Measurements from ENCODE around the gene WSCD1. TPM values are rescaled to one million over a fixed set of nuclear protein-coding genes. Genes with fewer than 3 reads are reported as not detected.

WSCD1 gene
- total RNA-seq, 2 experiments from 2014 or later: 0.05 TPM; not detected in 1

DNA sequence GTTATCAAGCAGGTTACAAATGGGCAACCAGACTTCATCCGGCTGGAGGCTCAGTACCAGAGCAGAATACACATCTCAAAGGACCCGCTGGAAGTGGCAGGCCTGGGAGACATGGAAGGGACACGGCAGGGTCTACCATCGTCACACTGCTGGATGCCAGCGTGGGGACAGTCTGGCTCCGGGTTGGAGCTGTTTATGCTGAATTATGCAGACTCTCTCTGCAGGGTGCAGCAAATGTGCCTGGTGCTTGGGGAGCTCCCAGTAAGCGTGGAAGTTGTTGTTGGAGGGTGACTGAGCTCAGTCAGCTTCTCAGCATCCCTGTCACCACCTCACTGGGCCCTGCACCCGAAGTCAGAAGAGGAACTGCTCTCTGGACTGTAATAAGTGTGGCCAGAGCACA, 12.2 kb downstream of the WSCD1 start:
- CTCF ChIA-PET: no interaction called here
- no peaks in the 10 kb centered on the region for H3K36me3 Mint-ChIP-seq (ENCODE audit: low read depth)

DNA sequence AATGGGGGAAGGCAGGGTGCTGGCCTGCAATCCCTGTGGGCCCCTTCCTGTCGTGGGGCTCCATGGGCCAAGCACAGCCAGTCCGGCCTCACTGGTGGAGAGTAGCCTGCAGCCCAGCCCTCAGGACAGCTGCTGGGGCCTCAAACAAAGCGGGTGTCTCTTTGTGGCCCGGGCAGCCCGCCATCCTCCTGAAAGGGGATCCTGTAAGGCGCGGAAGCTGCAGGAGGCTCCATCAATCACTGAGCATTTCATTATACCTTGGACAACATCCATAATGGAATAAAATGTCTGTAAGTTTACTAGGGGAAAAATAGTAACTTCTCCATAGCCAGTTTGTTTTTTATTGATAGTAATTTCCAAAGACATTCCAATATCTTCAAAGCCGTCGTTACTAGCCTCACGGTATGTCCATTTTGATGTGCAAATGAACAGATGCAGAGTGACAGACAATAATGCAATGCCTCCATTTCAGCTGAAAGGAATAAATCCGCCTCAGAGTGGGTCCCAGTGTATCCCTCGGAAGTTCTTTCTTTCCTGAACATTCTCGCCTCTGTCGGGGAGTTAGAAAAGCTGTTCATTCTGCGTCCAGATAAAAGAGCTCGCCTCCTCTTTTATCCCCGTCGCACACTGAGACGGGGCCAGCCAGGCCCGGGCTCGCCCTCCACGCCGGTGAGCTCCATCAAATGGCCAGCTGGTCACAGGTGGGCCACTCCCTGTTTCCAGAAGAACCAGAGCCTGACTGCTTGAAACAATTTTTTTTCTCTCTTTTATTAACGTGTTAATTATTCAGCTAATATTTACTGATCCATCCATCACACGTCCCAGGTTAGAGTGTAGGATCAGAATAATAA, 14.4 kb downstream of the WSCD1 start:
- no peak overlapping the region for H3K4me3 Mint-ChIP-seq
- POLR2A ChIA-PET: no interaction called here
- H3K27ac Mint-ChIP-seq: no peak overlapping the region
- DNase-seq (no peak), ATAC-seq (no peak)
- H3K9me3 Mint-ChIP-seq: no peaks in the 10 kb centered on the region
- no peaks in the 10 kb centered on the region for H3K4me1 Mint-ChIP-seq (ENCODE audit: low read depth)
- intact Hi-C loops (cut with micrococcal nuclease): no loop called here
- H3K36me3 Mint-ChIP-seq (ENCODE audit: low read depth): no peaks in the 10 kb centered on the region
- TF ChIP-seq, protein P1, sequence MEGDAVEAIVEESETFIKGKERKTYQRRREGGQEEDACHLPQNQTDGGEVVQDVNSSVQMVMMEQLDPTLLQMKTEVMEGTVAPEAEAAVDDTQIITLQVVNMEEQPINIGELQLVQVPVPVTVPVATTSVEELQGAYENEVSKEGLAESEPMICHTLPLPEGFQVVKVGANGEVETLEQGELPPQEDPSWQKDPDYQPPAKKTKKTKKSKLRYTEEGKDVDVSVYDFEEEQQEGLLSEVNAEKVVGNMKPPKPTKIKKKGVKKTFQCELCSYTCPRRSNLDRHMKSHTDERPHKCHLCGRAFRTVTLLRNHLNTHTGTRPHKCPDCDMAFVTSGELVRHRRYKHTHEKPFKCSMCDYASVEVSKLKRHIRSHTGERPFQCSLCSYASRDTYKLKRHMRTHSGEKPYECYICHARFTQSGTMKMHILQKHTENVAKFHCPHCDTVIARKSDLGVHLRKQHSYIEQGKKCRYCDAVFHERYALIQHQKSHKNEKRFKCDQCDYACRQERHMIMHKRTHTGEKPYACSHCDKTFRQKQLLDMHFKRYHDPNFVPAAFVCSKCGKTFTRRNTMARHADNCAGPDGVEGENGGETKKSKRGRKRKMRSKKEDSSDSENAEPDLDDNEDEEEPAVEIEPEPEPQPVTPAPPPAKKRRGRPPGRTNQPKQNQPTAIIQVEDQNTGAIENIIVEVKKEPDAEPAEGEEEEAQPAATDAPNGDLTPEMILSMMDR (IDR thresholded peaks at IDR 0.05): no peak
- no peaks in the 10 kb centered on the region for H3K27me3 Mint-ChIP-seq
- CTCF ChIA-PET: no interaction called here

More for the DNA sequence above, 12.2 kb downstream of the WSCD1 start:
- TF ChIP-seq, protein P1 (IDR thresholded peaks at IDR 0.05): no peak
- H3K4me3 Mint-ChIP-seq: no peak overlapping the region
- no peaks in the 10 kb centered on the region for H3K9me3 Mint-ChIP-seq
- H3K4me1 Mint-ChIP-seq (ENCODE audit: low read depth): no peaks in the 10 kb centered on the region
- no peak overlapping the region for H3K27ac Mint-ChIP-seq
- POLR2A ChIA-PET: no interaction called here
- H3K27me3 Mint-ChIP-seq: no peaks in the 10 kb centered on the region
- intact Hi-C loops (cut with micrococcal nuclease): no loop called here
- DNase-seq (no peak), ATAC-seq (no peak)

DNA sequence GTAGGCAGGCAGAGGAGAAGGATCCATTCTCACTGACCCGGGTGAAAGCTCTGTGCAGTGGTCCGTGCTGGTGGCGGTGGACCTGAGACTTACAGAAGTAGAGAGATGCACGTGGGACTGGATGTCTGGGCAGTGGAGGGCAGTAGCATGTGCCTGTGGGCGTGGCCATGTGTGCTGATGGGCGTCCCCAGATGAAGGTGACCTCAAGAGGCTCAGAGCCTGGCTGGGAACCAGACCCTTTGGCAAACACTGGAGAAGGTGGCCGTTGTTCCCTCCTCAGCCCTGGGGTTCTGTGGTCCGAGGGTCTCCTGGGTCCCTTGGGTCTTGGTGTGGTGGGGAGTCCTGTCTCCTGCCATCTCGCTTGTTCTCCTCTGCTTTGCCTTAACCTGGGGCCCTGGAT, 15.6 kb downstream of the WSCD1 start:
- Mint-ChIP-seq H3K9me3 (no peaks in the 10 kb centered on the region), H3K4me3 (no peak overlapping the region), H3K27me3 (no peaks in the 10 kb centered on the region), H3K36me3 (ENCODE audit: low read depth) (no peaks in the 10 kb centered on the region), H3K4me1 (ENCODE audit: low read depth) (no peaks in the 10 kb centered on the region), H3K27ac (no peak overlapping the region)
- POLR2A ChIA-PET: no interaction called here
- intact Hi-C loops (cut with micrococcal nuclease): no loop called here
- TF ChIP-seq, protein P1 (IDR thresholded peaks at IDR 0.05): no peak
- DNase-seq (no peak), ATAC-seq (no peak)
- CTCF ChIA-PET: no interaction called here

DNA sequence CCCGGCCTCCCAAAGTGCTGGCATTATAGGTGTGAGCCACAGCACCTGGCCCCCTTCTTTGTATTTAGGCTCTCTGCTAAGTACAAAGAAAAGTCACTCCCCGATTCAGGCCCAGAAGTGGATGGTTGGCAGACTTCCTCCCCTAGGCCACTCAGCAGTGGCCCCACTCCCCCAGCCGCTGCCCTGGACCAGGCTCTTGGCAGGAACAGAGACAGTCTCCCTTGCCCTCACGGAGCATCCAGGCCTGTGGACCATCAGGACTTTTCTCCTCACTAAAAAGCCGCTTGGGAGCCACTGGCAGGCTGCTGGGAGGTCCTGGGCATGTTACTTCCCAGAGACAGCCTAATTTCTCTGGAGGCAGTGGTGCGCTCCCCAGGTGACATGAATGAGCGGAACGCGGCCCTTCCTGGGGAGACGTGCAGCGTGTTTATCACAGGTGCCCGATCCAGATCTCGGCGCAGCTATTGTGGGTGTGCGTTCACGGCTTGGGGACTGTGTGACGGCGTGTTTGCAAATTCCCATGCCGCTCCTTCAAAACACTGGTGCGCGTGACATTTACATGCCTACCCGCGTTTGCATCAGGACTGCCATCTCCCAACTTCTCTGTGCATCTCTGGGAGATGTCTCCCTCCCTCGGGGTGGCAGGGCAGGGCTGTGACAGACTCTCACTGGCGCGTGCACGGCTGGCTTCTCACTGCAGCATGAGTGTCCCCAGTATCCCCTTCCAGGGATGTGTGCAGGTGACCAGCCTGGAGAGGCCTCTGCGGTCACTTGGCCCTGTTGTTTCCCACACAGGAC, 16.6 kb downstream of the WSCD1 start:
- ChIA-PET POLR2A (no interaction called here), CTCF (no interaction called here)
- Mint-ChIP-seq H3K36me3 (ENCODE audit: low read depth) (no peaks in the 10 kb centered on the region), H3K27ac (no peak overlapping the region), H3K4me3 (no peak overlapping the region), H3K27me3 (no peaks in the 10 kb centered on the region), H3K4me1 (ENCODE audit: low read depth) (no peaks in the 10 kb centered on the region), H3K9me3 (no peaks in the 10 kb centered on the region)
- no peak for ATAC-seq
- TF ChIP-seq, protein P1 (IDR thresholded peaks at IDR 0.05): no peak
- intact Hi-C loops (cut with micrococcal nuclease): no loop called here
- no peak for DNase-seq

DNA sequence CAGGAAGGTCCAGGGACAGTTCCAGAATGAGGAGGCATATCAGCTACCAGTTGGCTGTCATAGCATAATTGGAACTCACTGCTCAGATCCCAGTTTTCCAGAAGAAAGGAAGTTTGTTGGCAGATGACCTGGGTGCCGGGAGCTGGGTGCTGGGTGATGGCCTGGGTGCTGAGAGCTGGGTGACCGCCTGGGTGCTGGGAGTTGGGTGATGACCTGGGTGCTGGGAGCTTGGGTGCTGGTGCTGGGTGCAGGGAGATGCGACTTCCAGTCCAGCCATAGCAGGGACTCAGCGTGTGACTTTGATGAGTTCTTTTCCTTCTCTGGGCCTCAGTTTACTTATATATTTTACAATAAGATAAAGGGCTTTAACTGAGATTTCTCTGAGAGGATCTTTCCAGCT, 18.0 kb downstream of the WSCD1 start:
- Mint-ChIP-seq H3K4me3 (no peak overlapping the region), H3K9me3 (no peaks in the 10 kb centered on the region), H3K27me3 (no peaks in the 10 kb centered on the region), H3K27ac (no peak overlapping the region), H3K4me1 (ENCODE audit: low read depth) (no peaks in the 10 kb centered on the region), H3K36me3 (ENCODE audit: low read depth) (no peaks in the 10 kb centered on the region)
- ChIA-PET POLR2A (no interaction called here), CTCF (no interaction called here)
- ATAC-seq: no peak
- intact Hi-C loops (cut with micrococcal nuclease): no loop called here
- no peak for DNase-seq
- TF ChIP-seq, protein P1 (IDR thresholded peaks at IDR 0.05): no peak
